ENCODE data around the gene NIPSNAP2. TPM values are rescaled to one million over a fixed set of nuclear protein-coding genes. Genes with fewer than 3 reads are reported as not detected.

The NIPSNAP2 gene
- total and polyA plus RNA-seq, 12 donors: 93.8 to 455 (median 341) TPM

DNA sequence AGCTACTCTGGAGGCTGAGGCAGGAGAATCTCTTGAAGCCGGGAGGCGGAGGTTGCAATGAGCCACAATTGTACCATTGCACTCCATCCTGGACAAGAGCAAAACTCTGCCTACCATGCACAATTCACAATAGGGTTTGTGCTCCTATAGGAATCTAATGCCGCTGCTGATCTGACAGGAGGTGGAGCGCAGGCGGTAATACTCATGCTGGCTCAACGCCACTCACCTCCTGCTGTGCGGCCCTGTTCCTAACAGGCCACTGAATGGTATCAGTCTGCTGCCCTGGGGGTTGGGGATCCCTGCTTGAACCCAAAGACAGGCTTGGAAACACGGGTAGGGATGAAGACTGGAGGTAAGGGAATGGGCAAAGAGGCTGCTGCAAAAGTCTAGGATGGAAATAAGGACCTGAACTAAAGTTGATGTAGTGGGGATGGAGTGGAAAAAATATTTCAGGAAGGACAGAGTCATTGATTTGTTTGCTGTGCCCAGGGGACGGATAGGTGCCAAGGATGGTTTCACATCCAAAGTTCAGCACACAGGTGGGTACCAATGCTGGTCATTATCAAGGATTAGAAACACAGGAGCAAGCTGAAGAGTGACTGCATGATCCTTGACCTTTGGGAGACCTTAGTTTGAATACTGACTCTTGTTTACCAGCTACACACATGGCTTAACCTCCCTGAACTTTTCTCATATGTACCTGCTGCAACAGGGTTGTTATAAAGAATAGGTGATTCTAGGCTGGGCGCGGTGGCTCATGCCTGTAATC lies 10.5 kb upstream of the NIPSNAP2 start:
- no peak for TF ChIP-seq CTCF (IDR thresholded peaks at IDR 0.05)
- Histone ChIP-seq H3K4me1 (peaks cover 0 to 14% (median 10%) of the 10 kb centered on the region in 9 donors), H3K9me3 (no peaks in the 10 kb centered on the region), H3K27me3 (no peaks in the 10 kb centered on the region), H3K4me3 (no peak overlapping the region), H3K36me3 (peaks cover 0 to 40% (median 10%) of the 10 kb centered on the region in 9 donors), H3K27ac (no peak overlapping the region)
- 90 to 91% methylated on average over 11 of the region's 11 CpGs for WGBS, 2 donors
- no peak for ATAC-seq
- intact Hi-C loops (cut with DNase I): no loop called here
- no peak for DNase-seq

DNA sequence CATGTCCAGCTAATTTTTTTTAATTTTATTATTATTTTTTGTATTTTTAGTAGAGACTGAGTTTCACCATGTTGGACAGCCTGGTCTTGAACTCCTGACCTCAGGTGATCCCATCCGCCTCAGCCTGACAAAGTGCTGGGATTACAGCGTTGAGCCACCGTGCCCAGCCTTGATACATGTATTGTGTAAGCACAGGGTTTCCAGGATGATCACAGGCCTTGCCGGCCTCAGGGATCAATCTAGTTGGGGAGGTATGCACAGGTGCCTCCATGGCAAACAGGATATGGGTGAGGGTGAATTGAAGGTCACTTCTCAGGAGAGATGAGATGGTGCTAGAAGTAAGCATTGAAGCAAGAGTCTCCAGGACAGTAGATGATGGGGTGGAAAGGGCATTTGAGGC lies 7.2 kb upstream of the NIPSNAP2 start:
- TF ChIP-seq CTCF (IDR thresholded peaks at IDR 0.05): no peak
- intact Hi-C loops (cut with DNase I): no loop called here
- 94 to 96% methylated on average over 4 of the region's 4 CpGs for WGBS, 2 donors

DNA sequence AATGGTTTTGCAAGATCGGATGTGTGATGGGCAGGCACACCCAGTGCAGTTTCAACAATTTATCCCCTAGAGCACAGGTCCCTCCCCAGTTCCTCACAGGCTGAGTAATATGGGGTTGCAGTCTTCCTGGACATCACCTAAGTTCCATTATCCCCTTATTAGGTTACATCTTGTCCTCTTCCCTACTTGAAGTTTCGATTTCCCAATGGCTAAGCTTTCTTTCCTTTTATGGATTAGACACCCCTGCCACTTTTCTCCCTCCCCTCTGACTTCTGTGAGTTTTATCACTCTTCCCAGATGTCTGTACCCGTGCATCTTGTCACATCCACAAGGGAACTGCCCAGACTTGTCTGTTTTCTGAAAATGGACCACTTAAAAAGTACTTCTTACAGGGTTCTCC lies 2.4 kb upstream of the NIPSNAP2 start:
- Histone ChIP-seq H3K4me1 (peaks cover 3 to 30% (median 22%) of the 10 kb centered on the region in 9 donors), H3K27me3 (no peaks in the 10 kb centered on the region), H3K9me3 (no peaks in the 10 kb centered on the region), H3K4me3 (no peak overlapping the region), H3K36me3 (peaks cover 0 to 9% (median 0%) of the 10 kb centered on the region in 9 donors), H3K27ac (no peak overlapping the region)
- intact Hi-C loops (cut with DNase I): loop anchor here in 6 of 10 donors (5.0 to 10.0 kb wide), 6 partner anchors 75 to 597 kb away; partner anchors contain the start of genes ZNF713 (in 3 of the 6), CCT6A (in 1 of the 6), LANCL2 (in 1 of the 6) and PSPH (in 1 of the 6)
- no peak for ATAC-seq
- 77 to 84% methylated on average over 3 of the region's 3 CpGs for WGBS, 2 donors
- no peak for DNase-seq
- no peak for TF ChIP-seq CTCF (IDR thresholded peaks at IDR 0.05)

More for the DNA sequence above, 7.2 kb upstream of the NIPSNAP2 start:
- ATAC-seq (no peak), DNase-seq (no peak)
- peaks cover 0 to 12% (median 9%) of the 10 kb centered on the region in 9 donors for H3K4me1 ChIP-seq
- peaks cover 0 to 40% (median 10%) of the 10 kb centered on the region in 9 donors for H3K36me3 ChIP-seq
- H3K27me3 ChIP-seq: no peaks in the 10 kb centered on the region
- no peaks in the 10 kb centered on the region for H3K9me3 ChIP-seq
- no peak overlapping the region for H3K27ac ChIP-seq
- no peak overlapping the region for H3K4me3 ChIP-seq

- 76 to 78% methylated on average over 15 of the region's 15 CpGs for WGBS, 2 donors
- Histone ChIP-seq H3K27ac (peak overlapping the region; percentile 81 to 99 (median 98)), H3K36me3 (peaks cover 0 to 20% (median 0%) of the 10 kb centered on the region in 9 donors), H3K9me3 (no peaks in the 10 kb centered on the region), H3K27me3 (no peaks in the 10 kb centered on the region), H3K4me1 (peaks cover 3 to 44% (median 28%) of the 10 kb centered on the region in 9 donors), H3K4me3 (peak overlapping the region in 9 of 10 donors; percentile 35 to 80 (median 62))
- DNase-seq: no peak
- intact Hi-C loops (cut with DNase I): loop anchor here in 6 of 10 donors (1.0 to 10.0 kb wide), 7 partner anchors 76 to 599 kb away; partner anchors contain the start of genes ZNF713 (in 3 of the 6), CCT6A (in 1 of the 6), LANCL2 (in 1 of the 6) and PSPH (in 1 of the 6)
- no peak for TF ChIP-seq CTCF (IDR thresholded peaks at IDR 0.05)
- no peak for ATAC-seq
Measured at GRCh38 chr7:55963584-55964168, 709 bp upstream of the NIPSNAP2 start.

Data from heart right ventricle (tissue), 16 donors.